GM18870 (cell line): ENCODE data around the gene HOXD13.

Experiments
- ATAC-seq: cut with Tn5 transposase; IDR thresholded peaks from one replicate; pipeline ENCODE4 v1.9.1; 2021; ENCODE audit warnings: moderate library complexity; ENCODE audit not compliant: unreplicated experiment

Gene HOXD13

DNA sequence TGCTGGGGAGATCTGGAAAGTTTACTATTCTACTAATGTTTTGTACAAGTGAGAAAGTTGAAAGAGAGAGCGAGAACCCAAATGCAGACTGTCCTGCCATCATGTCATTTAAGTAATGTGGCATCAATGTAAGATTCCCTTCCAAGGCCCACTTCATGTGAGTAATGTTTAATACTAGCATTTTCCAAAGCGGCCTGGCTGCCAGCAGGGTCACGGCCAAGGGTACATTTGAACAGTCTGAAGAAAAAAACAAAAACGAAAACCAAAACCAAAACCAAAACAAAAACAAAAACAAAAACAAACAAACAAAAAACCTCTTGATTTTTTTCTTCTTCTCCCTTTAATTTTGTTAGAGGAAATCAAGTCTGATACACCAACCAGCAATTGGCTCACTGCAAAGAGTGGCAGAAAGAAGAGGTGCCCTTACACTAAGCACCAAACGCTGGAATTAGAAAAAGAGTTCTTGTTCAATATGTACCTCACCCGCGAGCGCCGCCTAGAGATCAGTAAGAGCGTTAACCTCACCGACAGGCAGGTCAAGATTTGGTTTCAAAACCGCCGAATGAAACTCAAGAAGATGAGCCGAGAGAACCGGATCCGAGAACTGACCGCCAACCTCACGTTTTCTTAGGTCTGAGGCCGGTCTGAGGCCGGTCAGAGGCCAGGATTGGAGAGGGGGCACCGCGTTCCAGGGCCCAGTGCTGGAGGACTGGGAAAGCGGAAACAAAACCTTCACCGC is 26.2 kb downstream of the HOXD13 start:
- ATAC-seq: no peak

DNA sequence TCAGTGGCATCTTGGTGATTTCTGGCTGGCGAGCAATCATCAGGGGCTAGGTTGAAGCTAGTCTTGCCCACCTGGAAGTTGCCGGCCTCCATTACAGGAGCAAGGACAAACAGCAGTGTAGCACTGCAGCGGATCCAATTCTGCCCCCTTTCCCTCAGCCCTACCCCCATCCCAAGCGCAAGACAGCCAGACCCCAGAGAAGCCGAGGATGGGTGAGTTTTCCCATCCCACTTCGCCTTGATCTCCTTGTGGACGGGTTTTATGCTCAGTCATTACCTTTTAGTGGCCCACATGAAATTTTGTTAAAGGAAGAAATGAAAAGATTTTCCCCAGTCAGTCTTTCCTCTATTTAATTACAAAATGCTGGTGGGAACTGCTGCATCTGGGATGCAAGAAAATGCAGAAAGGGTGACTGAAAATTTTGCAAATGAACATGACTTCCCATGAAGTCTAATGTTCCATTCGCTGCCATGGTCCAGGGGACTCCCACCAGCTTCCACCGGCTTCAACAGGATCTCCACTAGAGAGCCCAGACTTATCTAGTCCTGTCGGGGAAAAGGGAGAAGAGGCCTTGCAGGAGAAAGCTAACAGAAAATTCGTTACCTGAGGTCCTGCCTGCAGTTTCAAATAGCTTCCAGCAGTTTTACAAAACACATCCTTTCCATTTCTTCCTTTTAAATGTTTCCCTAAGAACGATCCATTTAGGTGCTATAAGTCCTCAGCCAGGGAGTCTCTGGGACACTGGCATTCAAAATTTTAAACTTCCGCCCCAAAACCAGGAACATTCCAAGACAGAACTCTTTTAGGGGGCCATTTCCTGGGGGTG is 28.1 kb downstream of the HOXD13 start:
- ATAC-seq: no peak

DNA sequence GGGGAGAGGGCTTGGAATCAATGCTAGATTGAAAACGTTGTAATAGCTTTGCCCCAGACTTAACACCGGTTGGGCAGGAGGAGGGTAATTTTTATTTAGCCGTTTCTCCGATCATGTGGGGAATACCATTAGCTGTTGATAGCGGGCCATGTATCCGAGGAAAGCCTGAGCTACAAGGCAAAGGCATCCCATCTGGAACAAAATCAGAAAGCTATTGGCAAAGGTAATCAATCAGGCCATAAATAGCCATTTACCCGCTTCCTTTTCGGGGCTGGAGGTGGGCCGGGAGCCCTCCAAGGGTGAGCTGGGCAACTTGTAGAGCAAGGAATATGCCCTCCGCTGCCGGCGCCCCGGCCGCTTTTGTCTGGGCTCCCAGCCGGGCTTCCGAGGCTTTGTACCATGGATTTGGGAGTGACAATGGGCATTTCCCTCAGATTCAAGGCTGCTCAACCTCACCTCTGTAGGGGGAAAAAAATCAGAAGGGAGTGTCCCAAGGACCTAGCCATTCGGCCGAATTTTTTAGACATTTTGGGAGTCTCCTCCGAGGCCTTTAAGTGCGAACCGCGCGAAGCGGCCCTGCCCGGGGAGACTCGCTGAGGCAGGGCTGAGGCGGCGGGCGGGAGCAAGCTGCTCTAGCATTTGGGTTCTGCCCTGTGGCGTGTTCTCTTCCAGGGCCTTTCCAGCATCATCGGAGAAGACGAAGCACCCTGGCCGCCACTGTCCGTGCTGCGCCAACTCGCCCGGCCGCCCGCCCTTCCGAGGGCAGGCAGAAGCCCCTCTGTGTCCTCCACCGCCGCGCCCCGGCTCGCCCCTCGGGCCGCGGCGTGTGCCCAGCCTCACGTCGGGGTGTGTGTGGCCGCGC is 28.9 kb downstream of the HOXD13 start:
- no peak for ATAC-seq

DNA sequence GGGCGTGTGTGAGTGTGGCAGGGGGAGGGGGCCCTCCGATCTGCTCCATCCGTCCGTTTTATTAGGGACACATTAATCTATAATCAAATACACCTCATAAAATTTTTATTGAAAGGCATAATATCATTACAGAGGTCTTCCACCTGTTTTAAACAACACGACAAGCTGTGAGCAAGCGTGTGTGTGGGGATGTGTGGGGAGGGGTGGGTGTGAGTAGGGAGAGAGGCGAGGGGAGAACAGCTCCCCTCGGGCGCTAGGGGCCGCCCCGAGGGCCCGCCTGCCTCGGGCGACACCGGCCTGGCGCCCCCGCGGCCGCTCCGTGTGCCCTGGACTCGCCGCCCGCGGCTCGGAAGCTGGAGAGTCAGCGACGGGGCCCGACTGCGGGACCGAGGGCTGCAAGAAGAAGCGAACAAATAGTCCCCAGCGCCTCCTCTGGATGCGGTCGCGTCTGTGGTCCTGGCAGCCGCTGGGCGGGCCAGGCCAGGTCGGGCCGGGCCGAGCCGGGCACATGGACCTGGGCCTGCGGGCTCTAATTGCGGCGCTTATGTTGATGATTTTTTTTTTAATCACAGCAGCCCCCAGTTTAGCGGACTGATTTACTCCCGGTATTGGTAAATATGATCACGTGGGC is 29.6 kb downstream of the HOXD13 start:
- ATAC-seq: no peak

DNA sequence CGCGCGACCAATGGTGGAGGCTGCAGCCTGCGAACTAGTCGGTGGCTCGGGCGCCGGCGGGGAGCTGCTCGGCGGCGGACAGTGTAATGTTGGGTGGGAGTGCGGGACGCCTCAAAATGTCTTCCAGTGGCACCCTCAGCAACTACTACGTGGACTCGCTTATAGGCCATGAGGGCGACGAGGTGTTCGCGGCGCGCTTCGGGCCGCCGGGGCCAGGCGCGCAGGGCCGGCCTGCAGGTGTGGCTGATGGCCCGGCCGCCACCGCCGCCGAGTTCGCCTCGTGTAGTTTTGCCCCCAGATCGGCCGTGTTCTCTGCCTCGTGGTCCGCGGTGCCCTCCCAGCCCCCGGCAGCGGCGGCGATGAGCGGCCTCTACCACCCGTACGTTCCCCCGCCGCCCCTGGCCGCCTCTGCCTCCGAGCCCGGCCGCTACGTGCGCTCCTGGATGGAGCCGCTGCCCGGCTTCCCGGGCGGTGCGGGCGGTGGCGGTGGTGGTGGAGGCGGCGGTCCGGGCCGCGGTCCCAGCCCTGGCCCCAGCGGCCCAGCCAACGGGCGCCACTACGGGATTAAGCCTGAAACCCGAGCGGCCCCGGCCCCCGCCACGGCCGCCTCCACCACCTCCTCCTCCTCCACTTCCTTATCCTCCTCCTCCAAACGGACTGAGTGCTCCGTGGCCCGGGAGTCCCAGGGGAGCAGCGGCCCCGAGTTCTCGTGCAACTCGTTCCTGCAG is 30.3 kb downstream of the HOXD13 start, which contains the start of gene HOXD9:
HOXD9 (plus strand) TSS at position 37 of the 728 bp plus-strand sequence; CDS start at position 87, 50 bp downstream.
- no peak for ATAC-seq

DNA sequence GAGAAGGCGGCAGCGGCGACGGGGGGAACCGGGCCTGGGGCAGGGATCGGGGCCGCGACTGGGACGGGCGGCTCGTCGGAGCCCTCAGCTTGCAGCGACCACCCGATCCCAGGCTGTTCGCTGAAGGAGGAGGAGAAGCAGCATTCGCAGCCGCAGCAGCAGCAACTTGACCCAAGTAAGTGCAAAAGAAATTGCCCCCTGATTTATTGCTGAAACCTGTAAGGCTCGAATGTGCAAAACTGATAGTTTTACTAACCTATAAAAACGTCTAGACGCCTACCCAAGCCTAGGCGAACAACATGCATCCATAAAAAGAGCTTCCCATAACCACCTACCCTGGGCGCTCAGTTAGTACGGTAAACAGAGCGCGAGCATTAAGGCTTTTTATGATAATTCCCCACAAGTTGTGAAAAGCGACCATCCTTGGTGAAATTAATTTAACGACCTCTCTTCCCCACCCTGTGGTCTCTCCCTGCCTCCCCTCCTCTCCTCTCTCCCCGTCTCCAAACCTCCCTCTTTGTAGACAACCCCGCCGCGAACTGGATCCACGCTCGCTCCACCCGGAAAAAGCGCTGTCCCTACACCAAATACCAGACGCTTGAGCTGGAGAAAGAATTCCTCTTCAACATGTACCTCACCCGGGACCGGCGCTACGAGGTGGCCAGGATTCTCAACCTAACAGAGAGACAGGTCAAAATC is 31.0 kb downstream of the HOXD13 start:
- ATAC-seq: no peak

DNA sequence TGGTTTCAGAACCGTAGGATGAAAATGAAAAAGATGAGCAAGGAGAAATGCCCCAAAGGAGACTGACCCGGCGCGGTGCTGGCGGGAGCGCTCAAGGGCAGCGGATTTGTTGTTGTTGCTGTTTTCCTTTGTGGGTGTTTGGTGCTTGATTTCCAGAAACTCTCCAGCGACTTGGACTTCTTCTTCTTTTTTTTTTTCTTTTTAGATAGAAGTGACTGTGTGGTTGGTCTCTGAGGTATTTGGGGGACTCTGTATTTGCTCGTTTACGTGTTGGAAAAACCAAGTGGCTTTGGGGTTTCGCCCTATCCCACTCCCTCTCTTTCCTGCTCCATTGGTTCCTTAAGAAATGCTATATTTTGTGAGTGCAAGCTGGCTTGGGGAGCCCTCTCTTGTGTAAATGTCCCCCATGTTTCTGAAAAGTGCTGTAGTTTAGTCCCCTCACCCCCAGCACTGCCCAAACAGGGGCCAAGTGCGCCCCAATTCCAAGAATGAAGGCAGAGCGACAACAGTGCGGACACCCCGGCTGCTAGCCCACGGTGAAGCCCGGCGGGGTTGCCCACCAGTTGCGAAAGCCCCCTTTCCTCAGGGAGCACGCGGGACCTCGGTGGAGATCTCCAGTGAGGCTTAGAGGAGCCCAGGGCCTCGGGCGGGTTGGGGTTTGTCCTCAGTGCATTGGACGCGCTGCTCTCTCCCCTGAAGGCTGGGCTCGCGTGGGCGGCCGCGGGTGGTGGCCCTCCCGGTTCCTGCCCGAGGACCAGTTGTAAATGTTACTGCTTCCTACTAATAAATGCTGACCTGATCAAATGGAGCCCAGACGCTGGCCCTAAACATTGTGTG is 31.8 kb downstream of the HOXD13 start:
- ATAC-seq: no peak

DNA sequence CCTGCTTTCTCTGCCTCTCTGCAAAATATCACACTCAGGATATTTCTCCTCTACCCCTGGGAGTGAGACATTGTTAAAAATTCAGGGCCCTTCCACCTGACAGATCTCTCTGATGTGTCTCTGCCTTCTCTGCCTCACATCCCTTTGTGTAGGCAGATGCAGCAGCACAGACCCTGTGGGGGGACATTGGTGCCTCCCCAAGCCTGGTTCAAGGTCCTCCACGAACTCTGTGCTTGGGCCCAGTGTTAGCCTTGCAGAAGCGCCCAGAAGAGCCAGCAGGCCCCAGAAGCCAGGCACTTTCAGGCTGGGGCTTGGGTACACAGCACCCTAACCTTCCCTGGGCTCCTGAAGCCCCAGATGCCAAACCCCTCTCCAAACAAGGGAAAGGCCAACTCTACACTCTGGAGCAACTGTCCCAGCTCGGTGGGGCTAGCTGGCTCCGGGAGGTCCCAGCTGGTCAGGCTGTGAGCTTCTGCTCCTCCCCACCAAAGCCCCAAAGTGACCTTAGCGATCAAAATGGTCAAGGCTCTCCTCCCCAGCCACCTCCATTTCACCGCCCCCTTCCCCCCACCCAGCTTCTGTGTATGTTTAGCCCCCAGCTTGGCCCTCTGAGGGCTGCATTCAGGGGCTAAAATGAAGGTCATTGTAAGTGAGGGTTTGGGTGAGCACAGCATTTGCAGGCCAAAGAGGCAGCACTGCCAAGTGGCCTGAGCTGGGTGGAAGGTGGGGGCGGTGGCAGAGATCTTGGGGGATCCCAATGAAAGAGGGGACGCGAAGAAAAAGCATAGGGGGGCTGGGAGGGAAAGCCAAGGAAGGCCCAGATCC is 32.6 kb downstream of the HOXD13 start:
- no peak for ATAC-seq

DNA sequence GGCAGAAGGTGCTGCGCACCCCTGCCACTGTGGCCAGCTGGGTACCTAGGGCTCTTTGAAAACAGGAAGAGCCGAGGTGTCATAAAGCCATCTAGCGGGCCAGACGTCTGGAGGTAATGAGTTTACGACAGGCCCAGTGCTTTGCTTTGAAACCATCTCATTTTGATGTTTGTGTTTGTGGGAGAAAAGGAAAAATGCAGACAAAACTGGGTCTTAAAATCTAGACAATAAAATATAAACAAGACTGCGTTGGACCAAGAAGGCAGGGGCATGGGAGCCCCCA is 33.2 kb downstream of the HOXD13 start:
- ATAC-seq: no peak

DNA sequence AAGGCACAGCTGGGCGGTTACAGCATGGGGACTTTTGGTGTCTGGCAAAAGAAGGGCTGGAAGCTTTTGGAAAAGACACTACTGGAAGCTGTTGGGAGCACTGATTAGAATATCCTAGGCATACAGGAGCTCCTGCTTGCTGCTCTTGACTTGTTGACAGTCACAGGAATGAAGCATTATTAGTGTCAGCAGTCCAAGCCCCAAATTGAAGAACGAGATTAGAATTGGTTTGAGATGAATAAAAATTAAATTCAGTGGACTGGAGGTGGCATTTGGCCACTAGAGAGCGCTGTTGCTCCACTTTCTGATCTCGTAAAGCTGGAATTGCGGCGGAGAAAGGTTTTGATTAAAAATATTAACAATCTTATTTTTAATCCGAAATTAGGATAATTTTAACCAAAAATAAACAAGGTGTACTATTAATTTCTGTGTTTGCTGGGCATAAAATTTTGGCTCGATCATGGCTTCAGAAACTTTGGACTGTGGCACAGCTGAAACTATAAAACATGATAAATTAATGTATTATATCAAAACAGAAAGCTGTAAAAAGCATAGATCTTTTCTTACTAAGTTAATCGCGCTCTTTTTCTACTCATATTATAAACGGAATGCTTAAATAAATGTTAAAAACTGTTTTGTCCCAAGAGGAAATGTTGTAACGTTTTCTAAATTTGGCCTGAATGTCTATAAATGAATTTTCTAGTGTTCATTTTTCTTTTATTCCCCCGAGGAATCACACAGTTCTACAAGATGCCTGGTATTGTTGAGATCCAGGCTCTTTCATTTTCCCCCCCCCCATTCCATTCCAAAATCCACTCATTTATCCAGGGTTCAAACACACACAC is 34.6 kb downstream of the HOXD13 start:
- ATAC-seq: no peak

DNA sequence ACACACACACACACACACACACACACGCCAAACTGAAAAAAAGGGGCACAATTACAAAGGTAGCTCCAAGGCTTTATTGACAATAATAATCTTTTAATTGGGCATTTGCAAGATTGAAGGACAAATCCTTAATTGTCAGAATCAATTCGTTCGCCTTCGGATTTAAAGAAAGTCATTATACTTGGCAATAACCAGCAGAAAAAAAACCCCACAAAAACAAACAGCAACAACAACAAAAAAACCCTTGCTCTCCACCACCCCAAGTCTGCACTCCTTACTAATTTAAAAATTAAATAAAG is 35.2 kb downstream of the HOXD13 start:
- ATAC-seq: no peak

DNA sequence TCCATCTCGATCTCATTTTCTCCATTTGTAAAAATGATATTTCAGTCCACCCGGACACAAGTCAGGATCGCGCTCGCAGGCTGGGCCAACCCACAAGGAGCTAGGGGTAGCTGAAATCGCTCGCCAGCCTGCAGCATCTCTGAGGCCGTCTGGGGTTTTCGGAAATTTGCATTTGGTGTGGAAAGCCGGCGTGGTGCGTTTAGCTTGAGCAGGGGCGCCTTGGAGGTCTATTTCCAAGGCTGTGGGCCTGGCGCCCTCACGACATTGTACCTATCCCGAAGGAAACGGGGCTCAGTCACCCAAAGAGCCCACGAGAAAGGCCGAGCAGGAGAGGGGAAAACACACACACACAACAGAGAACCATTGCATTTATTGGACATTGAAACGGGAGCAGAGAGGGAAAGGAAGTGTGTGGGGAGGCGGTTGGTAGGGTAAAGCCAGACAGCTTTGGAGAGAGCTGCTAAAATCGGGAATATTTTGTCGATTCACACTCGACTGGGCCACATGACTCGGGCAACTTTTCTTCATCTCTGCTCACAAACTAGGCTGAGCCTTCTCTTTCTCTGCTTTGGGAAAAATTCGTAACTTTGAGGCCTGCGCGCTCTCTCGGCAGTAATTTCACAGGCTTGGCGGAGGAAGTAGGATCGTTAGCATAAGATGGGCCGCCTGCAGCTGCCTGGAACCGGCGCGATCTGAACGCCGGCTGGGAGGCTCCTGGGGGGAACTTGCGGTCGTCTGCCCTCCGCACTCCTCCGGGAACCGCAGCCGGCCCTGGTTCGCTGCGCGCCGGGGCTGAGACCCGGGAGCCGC is 35.9 kb downstream of the HOXD13 start:
- no peak for ATAC-seq

DNA sequence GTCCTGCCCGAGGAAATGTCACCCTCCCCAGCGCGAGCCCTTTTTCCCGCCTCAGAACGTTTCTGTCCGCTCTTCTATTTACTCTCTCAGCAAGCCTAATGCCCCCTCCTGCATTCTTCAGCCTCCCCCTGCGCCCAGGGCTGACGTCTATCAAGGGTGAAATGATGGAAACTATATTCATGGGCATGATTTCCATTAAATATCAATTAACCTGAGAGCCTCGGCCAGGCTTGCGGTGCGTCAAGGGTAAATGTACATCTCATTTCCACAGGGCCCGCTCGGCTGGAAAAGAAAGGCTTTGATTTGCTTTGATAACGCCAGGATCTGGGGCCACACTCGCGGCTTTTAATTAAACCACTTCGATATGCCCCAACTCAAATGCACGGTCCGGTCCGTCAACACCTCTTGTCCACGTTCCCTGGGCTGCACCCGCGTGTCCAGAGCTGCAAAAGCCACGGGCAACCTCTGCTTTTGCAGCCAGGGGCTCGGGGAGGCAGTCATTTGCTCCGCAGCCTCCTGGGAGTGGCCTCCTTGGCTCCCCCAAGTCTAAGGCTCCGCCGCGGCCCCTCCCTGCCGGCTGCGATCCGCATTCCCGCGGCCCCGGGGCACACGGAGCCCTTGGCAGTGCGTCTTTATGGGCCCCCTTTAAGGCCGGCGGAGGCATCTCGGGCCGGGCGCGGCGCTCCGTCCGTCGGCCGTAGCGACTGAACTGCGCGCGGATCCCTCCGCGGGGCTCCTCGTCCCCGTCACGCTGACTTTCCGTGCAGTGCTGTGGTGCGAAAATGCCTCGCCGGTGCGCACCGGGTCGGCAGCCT is 36.7 kb downstream of the HOXD13 start, which contains the start of gene HOXD8:
HOXD8 (plus strand) TSS at position 724 of the 815 bp plus-strand sequence. CDS start 662 bp downstream, outside the sequence.
- ATAC-seq: no peak

DNA sequence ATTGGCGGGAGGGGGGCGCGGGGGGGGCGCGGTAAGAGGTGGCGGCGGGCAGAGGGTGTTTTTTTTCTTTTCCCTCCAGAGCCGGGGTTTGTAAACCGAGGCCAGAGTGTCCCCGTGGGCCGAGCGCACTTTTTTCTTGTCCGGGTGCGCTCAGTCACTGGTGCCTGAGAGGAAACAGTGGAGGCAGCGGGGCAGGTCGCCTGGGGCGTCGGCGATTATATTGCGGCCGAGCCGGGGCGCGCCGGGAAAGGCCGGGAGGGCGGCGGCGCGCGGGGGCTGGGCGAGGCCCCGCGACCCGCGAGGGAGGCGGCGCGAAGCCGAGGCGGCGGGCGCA is 37.3 kb downstream of the HOXD13 start:
- no peak for ATAC-seq

DNA sequence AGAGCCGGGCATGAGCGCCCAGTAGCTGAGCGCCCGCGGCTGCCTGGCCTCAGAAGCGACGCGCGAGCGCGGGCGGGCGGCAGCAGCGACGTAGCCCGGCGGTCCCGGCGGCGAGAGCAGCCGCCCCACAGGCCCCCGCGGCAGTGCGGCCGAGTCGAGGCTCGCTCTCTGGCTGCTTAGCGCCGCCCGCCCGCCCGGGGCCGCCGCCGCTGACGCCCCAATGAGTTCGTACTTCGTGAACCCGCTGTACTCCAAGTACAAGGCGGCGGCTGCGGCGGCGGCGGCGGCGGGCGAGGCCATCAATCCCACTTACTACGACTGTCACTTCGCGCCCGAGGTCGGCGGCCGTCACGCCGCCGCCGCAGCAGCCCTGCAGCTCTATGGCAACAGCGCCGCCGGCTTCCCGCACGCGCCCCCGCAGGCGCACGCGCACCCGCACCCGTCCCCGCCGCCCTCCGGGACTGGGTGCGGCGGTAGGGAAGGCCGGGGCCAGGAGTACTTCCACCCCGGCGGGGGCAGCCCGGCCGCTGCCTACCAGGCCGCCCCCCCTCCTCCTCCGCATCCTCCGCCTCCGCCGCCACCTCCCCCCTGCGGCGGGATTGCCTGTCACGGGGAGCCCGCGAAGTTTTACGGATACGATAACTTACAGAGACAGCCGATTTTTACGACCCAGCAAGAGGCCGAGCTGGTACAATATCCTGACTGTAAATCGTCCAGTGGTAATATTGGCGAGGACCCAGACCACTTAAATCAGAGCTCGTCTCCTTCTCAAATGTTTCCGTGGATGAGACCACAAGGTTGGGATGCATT is 37.8 kb downstream of the HOXD13 start:
- no peak for ATAC-seq
